Hepatocyte (in vitro differentiated cells): ENCODE data around the gene IGSF5. TPM values are rescaled to one million over a fixed set of nuclear protein-coding genes. Genes with fewer than 3 reads are reported as not detected.

Source experiments
- DNase-seq: peaks from one replicate; pipeline ENCODE4 v3.0.0-alpha.2; 2016; ENCODE audit warnings: low spot score
- H2AFZ ChIP-seq: fragments of 200-600 bp; sonication (generic); 2 replicates; pipeline ENCODE4 v1.6.0; 2016; ENCODE audit warnings: antibody characterized with exemption, mild to moderate bottlenecking
- H3K27ac ChIP-seq: fragments of 200-600 bp; sonication (generic); 2 replicates; pipeline ENCODE4 v1.5.1; 2016; ENCODE audit warnings: mild to moderate bottlenecking
- H3K27me3 ChIP-seq: fragments of 200-600 bp; sonication (generic); 2 replicates; pipeline ENCODE4 v1.6.1; 2016
- H3K36me3 ChIP-seq: fragments of 200-600 bp; sonication (generic); replicated peaks from 2 replicates; pipeline ENCODE4 v1.5.1; 2016; ENCODE audit warnings: low read depth; ENCODE audit not compliant: insufficient read depth
- H3K4me1 ChIP-seq: fragments of 200-600 bp; sonication (generic); 2 replicates; pipeline ENCODE4 v1.5.1; 2016; ENCODE audit warnings: mild to moderate bottlenecking, moderate library complexity; ENCODE audit not compliant: insufficient read depth
- H3K4me2 ChIP-seq: fragments of 200-600 bp; sonication (generic); 2 replicates; pipeline ENCODE4 v1.6.0; 2016
- H3K4me3 ChIP-seq: fragments of 200-600 bp; sonication (generic); 2 replicates; pipeline ENCODE4 v1.5.1; 2016; ENCODE audit warnings: mild to moderate bottlenecking
- H3K79me2 ChIP-seq: fragments of 200-600 bp; sonication (generic); 2 replicates; pipeline ENCODE4 v1.6.0; 2017; ENCODE audit warnings: mild to moderate bottlenecking
- H3K9me2 ChIP-seq: fragments of 200-600 bp; sonication (generic); replicated peaks from 2 replicates; pipeline ENCODE4 v1.6.0; 2017; ENCODE audit warnings: mild to moderate bottlenecking; ENCODE audit not compliant: insufficient read depth
- H3K9me3 ChIP-seq: fragments of 200-600 bp; sonication (generic); 2 replicates; pipeline ENCODE4 v1.5.1; 2016; ENCODE audit warnings: low read depth, mild to moderate bottlenecking
- H4K20me1 ChIP-seq: fragments of 200-600 bp; sonication (generic); 2 replicates; pipeline ENCODE4 v1.6.0; 2016; ENCODE audit warnings: mild to moderate bottlenecking; ENCODE audit not compliant: insufficient read depth, poor library complexity, severe bottlenecking
- EZH2 ChIP-seq: fragments of 200-600 bp; sonication (generic); IDR thresholded peaks from 2 replicates; pipeline ENCODE4 v1.6.1; 2016; ENCODE audit warnings: antibody characterized with exemption, mild to moderate bottlenecking, borderline replicate concordance
- EZH2phosphoT487 ChIP-seq: fragments of 200-600 bp; sonication (generic); IDR thresholded peaks from one replicate; pipeline ENCODE4 v1.6.1; 2018; ENCODE audit warnings: antibody characterized with exemption, mild to moderate bottlenecking, low read depth, moderate library complexity; ENCODE audit not compliant: unreplicated experiment, severe bottlenecking
- WGBS: methylation state at CpG from one replicate; pipeline ENCODE4 v1.1.6; 2016; ENCODE audit warnings: low lambda C conversion rate; ENCODE audit errors: missing lambda C conversion rate; 5-methylcytosine and 5-hydroxymethylcytosine counted together
- polyA plus RNA-seq: library from polyadenylated mRNA; unstranded; fragments of >200 nt; fragmentation: Nextera tagmentation; extraction: Ambion mirVana; gene quantifications from 2 replicates; pipeline ENCODE4 v1.2.1, GENCODE V29; 2016
- total RNA-seq: library from RNA; depleted of rRNA; stranded (reverse); fragments of >200 nt; gene quantifications from 2 replicates; pipeline ENCODE4 v1.2.3, GENCODE V29; 2014
- TF ChIP-seq, protein P1 (sequence below): fragments of 200-600 bp; sonication (generic); IDR thresholded peaks from 2 replicates; pipeline ENCODE4 v1.5.1; 2016; ENCODE audit warnings: antibody characterized with exemption, mild to moderate bottlenecking; ENCODE audit not compliant: poor library complexity

The IGSF5 gene
- total and polyA plus RNA-seq, 2 experiments from 2014 or later = 0.10 TPM; not detected in 1

DNA sequence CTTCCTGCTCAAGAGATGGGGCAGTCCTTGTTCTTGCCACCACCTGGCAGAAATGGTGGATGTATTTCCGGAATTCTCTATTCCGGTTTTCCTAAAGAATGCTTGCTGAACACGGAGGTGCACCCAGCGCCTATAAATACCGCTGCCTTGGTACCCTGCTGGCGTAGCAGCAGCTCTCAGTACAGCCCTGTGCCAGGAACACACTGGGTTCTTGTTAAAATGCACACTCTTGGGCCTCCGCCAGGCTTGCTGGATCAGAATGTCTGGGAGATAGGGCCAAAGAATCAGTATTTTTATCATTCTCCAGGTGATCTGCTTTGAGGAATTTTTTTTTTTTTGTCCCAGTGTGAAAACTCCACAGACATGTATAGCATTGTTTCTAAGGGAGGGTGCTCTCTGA is 54.2 kb downstream of the IGSF5 start:
- WGBS = 93% methylated on average over 7 of the region's 7 CpGs
- H3K4me2 ChIP-seq = no peak overlapping the region

DNA sequence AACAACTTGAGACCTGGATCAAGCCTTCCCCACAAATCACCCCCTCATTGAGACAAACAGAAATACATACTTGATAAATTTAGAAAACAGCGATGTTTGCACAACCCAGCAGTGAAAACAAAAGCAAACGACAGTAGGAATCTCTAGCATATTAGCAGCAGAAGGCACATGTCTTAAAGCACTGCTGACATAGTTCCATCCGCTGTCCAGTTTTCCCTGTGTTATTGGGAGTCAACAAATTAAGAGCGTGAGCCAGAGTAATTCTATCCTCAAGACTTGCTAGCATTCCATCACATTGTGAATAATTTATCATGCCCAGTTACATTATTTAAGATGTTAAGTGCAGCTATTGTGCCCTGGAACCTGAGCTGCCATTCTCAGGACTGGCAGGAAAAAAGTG is 55.3 kb downstream of the IGSF5 start:
- no peak for DNase-seq

More for the DNA sequence above, 54.2 kb downstream of the IGSF5 start:
- Histone ChIP-seq H3K79me2 (no peaks in the 10 kb centered on the region), H3K9me3 (no peaks in the 10 kb centered on the region), H3K27ac (no peak overlapping the region), H2AFZ (no peak overlapping the region), H3K36me3 (no peaks in the 10 kb centered on the region), H4K20me1 (no peaks in the 10 kb centered on the region), H3K9me2 (no peaks in the 10 kb centered on the region), H3K27me3 (no peaks in the 10 kb centered on the region), H3K4me1 (no peaks in the 10 kb centered on the region), H3K4me3 (no peak overlapping the region)
- TF ChIP-seq EZH2phosphoT487 = no peak
- TF ChIP-seq, protein P1, sequence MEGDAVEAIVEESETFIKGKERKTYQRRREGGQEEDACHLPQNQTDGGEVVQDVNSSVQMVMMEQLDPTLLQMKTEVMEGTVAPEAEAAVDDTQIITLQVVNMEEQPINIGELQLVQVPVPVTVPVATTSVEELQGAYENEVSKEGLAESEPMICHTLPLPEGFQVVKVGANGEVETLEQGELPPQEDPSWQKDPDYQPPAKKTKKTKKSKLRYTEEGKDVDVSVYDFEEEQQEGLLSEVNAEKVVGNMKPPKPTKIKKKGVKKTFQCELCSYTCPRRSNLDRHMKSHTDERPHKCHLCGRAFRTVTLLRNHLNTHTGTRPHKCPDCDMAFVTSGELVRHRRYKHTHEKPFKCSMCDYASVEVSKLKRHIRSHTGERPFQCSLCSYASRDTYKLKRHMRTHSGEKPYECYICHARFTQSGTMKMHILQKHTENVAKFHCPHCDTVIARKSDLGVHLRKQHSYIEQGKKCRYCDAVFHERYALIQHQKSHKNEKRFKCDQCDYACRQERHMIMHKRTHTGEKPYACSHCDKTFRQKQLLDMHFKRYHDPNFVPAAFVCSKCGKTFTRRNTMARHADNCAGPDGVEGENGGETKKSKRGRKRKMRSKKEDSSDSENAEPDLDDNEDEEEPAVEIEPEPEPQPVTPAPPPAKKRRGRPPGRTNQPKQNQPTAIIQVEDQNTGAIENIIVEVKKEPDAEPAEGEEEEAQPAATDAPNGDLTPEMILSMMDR = no peak
- no peak for TF ChIP-seq EZH2
- no peak for DNase-seq

DNA sequence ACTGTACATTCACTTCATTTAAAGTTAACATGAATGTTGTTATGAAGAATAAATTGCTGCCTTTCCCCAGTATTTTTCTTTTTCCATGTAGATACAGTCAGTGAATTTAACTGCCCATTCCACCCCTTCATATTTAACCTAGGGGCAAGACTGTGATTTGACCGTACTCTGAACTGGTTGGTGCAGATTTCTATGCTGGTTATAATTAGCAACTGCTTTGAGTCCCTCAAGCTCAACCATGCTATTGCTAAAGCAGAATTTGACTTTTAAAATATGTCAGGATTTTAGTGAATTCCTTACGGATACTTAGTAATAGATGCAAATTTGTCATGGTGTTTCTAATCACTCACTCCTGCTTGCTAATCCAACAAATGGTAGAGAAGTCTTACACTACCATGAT is 57.2 kb downstream of the IGSF5 start:
- Histone ChIP-seq H3K27ac (no peak overlapping the region), H3K4me3 (no peak overlapping the region), H2AFZ (no peak overlapping the region), H3K9me3 (no peaks in the 10 kb centered on the region), H3K27me3 (no peaks in the 10 kb centered on the region), H3K36me3 (no peaks in the 10 kb centered on the region), H3K4me1 (peaks cover under 1% of the 10 kb centered on the region), H3K4me2 (no peak overlapping the region), H3K9me2 (no peaks in the 10 kb centered on the region), H3K79me2 (no peaks in the 10 kb centered on the region), H4K20me1 (no peaks in the 10 kb centered on the region)
- no peak for TF ChIP-seq EZH2
- no peak for TF ChIP-seq EZH2phosphoT487
- TF ChIP-seq, protein P1 = no peak
- DNase-seq = no peak
- WGBS = 86% methylated on average over 2 of the region's 2 CpGs

More for the DNA sequence above, 55.3 kb downstream of the IGSF5 start:
- no peak overlapping the region for H3K4me3 ChIP-seq
- H3K36me3 ChIP-seq = no peaks in the 10 kb centered on the region
- no peak overlapping the region for H3K27ac ChIP-seq
- no peaks in the 10 kb centered on the region for H4K20me1 ChIP-seq
- no peaks in the 10 kb centered on the region for H3K9me2 ChIP-seq
- no peaks in the 10 kb centered on the region for H3K79me2 ChIP-seq
- WGBS = 70% methylated on average over 4 of the region's 4 CpGs
- H2AFZ ChIP-seq = no peak overlapping the region
- H3K9me3 ChIP-seq = no peaks in the 10 kb centered on the region
- H3K4me1 ChIP-seq = no peaks in the 10 kb centered on the region
- no peaks in the 10 kb centered on the region for H3K27me3 ChIP-seq
- no peak overlapping the region for H3K4me2 ChIP-seq
- TF ChIP-seq EZH2 = no peak
- TF ChIP-seq, protein P1 = no peak
- TF ChIP-seq EZH2phosphoT487 = no peak

DNA sequence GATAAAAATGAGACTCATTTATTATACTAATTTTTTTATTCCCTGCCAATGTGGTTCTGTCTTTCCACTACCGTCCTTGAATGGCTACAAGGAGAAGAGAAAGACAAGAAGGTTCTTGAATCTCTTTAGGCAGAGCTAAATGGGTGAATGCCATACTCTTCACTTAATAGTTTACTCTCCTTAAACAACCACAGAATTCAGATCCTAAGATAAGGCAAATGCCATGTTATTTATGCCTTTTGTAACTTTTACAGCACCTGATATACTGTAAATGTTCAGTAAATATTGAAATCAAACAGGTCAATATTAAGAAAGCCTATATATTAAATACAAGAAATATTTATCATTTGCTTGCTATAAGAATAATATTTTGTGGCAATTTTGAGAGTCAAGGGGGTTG is 58.4 kb downstream of the IGSF5 start:
- H3K27me3 ChIP-seq = no peaks in the 10 kb centered on the region
- no peak overlapping the region for H3K27ac ChIP-seq
- H3K36me3 ChIP-seq = no peaks in the 10 kb centered on the region
- no peak overlapping the region for H3K4me3 ChIP-seq
- no peaks in the 10 kb centered on the region for H3K79me2 ChIP-seq
- DNase-seq = no peak
- H2AFZ ChIP-seq = no peak overlapping the region
- no peak overlapping the region for H3K4me2 ChIP-seq
- no peaks in the 10 kb centered on the region for H3K9me3 ChIP-seq
- H4K20me1 ChIP-seq = no peaks in the 10 kb centered on the region
- WGBS = 88% methylated on average over 1 of the region's 1 CpG
- H3K4me1 ChIP-seq = peaks cover 8% of the 10 kb centered on the region
- H3K9me2 ChIP-seq = no peaks in the 10 kb centered on the region
- no peak for TF ChIP-seq EZH2
- TF ChIP-seq EZH2phosphoT487 = no peak
- TF ChIP-seq, protein P1 = no peak
